Thyroid gland (tissue), 4 donors: Measurements from ENCODE around the gene PNLIPRP3. TPM values are rescaled to one million over a fixed set of nuclear protein-coding genes. Genes with fewer than 3 reads are reported as not detected.

ENCODE experiments used
- DNase-seq, 2 donors: peaks; one replicate each; pipeline ENCODE4 v3.0.0-alpha.2; 2019
- H3K27ac ChIP-seq, 3 donors: fragments of 200-600 bp; sonication (generic); 1 replicate in 2 of 3; 2 replicates in 1 of 3; pipeline ENCODE4 v1.5.1; 2016 to 2019; ENCODE audit warnings: mild to moderate bottlenecking in 1 of 3, moderate library complexity in 1 of 3
- H3K27me3 ChIP-seq: fragments of 200-600 bp; sonication (generic); one replicate; pipeline ENCODE4 v1.5.1; 2019
- H3K36me3 ChIP-seq, 2 donors: fragments of 200-600 bp; sonication (generic); one replicate each; pipeline ENCODE4 v1.5.1; 2016 to 2019
- H3K4me1 ChIP-seq, 2 donors: fragments of 200-600 bp; sonication (generic); one replicate each; pipeline ENCODE4 v1.5.1; 2017 to 2019
- H3K4me3 ChIP-seq, 3 donors: fragments of 200-600 bp; sonication (generic); replicated peaks in 1 of 3; 1 replicate in 2 of 3; 2 replicates in 1 of 3; pipeline ENCODE4 v1.5.1; 2016; ENCODE audit warnings: mild to moderate bottlenecking in 1 of 3
- H3K9me3 ChIP-seq: fragments of 200-600 bp; sonication (generic); one replicate; pipeline ENCODE4 v1.5.1; 2017
- POLR2A ChIP-seq, 2 donors: fragments of 450-650 bp; IDR thresholded peaks; one replicate each; pipeline ENCODE4 v1.6.1; 2017; ENCODE audit warnings: antibody characterized with exemption in 2 of 2, mild to moderate bottlenecking in 2 of 2, moderate library complexity in 1 of 2
- WGBS, 2 donors: methylation state at CpG; one replicate each; pipeline ENCODE4 v1.1.5; 2017; 5-methylcytosine and 5-hydroxymethylcytosine counted together
- intact Hi-C: fragments of 100-400 bp; cut with DNase I; formaldehyde crosslinking; loops from one replicate; pipeline ENCODE4 v1.15.1; 2023
- total RNA-seq, 4 donors: library from RNA; depleted of rRNA; stranded (reverse); fragments of >200 nt; gene quantifications; one replicate each; pipeline ENCODE4 v1.2.3, GENCODE V29; 2016
- TF ChIP-seq, protein P1 (sequence below), 6 experiments: fragments of 200-600 bp in 3 of 6; fragments of 450-650 bp in 3 of 6; sonication (generic) in 3 of 6; IDR thresholded peaks; one replicate each; pipeline ENCODE4 v1.5.1; 2016 to 2019; ENCODE audit warnings: antibody characterized with exemption in 6 of 6, mild to moderate bottlenecking in 2 of 6, inconsistent platforms in 1 of 6, moderate library complexity in 1 of 6

Gene PNLIPRP3
- total RNA-seq, 4 donors from 2014 or later = 0.11 to 0.46 (median 0.27) TPM; not detected in 1

DNA sequence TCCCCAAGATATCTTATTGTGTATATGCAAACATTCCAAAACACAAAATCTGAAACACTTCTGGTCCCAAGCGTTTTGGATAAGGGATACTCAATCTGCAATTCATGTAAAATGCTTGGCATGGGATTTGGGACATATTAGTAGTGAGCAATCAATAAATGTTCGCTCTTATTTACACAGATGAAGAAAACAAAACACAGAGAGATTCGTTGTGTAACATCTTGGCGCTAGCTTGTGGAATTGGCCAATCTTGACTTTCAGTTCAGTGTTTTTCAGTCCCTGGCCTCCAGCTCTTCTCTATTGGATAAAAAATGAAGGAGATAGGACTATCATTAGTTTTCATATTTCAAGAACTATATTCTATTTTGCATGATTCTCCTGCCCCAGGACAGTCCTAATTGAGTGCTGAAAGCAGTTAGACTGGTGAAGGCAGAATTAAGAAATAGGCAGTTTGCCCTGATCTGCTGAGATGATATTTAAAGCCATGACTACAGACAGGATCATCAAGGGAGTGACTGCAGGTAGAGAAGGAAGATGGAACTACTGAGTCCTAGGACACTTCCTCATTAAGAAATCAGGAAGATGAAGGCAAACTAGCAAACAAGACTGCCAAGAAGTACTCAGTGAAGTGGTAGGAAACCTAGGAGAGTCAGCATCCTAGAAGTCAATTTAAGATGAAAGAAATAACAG, 1.8 kb downstream of the PNLIPRP3 start:
- Histone ChIP-seq H3K4me3 (no peak overlapping the region), H3K27ac (no peak overlapping the region)

DNA sequence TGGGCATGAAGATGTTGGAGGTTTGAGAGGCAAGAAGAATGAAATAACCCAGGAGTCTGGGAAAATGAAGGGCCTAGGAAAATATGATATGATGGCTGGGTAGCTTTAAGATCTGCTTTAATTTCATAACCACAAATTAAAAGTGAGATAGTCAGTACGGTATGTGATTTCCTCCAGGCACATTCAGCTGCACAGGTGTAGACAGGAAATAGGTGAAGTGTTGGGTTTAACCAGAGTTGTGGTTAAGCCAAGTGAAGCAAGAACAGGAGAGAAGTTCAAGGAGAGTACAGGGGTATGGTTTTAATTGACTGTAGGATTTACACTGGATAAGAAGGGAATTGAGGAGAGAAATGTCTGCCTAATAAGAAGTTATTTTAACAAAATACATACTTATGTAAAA, 2.6 kb downstream of the PNLIPRP3 start:
- TF ChIP-seq, protein P1, sequence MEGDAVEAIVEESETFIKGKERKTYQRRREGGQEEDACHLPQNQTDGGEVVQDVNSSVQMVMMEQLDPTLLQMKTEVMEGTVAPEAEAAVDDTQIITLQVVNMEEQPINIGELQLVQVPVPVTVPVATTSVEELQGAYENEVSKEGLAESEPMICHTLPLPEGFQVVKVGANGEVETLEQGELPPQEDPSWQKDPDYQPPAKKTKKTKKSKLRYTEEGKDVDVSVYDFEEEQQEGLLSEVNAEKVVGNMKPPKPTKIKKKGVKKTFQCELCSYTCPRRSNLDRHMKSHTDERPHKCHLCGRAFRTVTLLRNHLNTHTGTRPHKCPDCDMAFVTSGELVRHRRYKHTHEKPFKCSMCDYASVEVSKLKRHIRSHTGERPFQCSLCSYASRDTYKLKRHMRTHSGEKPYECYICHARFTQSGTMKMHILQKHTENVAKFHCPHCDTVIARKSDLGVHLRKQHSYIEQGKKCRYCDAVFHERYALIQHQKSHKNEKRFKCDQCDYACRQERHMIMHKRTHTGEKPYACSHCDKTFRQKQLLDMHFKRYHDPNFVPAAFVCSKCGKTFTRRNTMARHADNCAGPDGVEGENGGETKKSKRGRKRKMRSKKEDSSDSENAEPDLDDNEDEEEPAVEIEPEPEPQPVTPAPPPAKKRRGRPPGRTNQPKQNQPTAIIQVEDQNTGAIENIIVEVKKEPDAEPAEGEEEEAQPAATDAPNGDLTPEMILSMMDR (IDR thresholded peaks at IDR 0.05) = no peak
- no peak for TF ChIP-seq POLR2A (IDR thresholded peaks at IDR 0.05)
- no peak overlapping the region for H3K27ac ChIP-seq
- no peaks in the 10 kb centered on the region for H3K36me3 ChIP-seq
- no peaks in the 10 kb centered on the region for H3K4me1 ChIP-seq
- H3K27me3 ChIP-seq = no peaks in the 10 kb centered on the region
- DNase-seq = no peak
- H3K9me3 ChIP-seq = no peaks in the 10 kb centered on the region
- H3K4me3 ChIP-seq = no peak overlapping the region
- WGBS, 2 donors = 80 to 88% methylated on average over 1 of the region's 1 CpG
- intact Hi-C loops = no loop called here

More for the DNA sequence above, 1.8 kb downstream of the PNLIPRP3 start:
- intact Hi-C loops = no loop called here
- no peak for DNase-seq
- no peaks in the 10 kb centered on the region for H3K4me1 ChIP-seq
- no peaks in the 10 kb centered on the region for H3K9me3 ChIP-seq
- no peaks in the 10 kb centered on the region for H3K27me3 ChIP-seq
- WGBS, 2 donors = 71 to 82% methylated on average over 4 of the region's 4 CpGs
- TF ChIP-seq POLR2A (IDR thresholded peaks at IDR 0.05) = no peak
- TF ChIP-seq, protein P1 (IDR thresholded peaks at IDR 0.05) = no peak
- H3K36me3 ChIP-seq = no peaks in the 10 kb centered on the region

- TF ChIP-seq, protein P1 (IDR thresholded peaks at IDR 0.05) = no peak
- no peak for TF ChIP-seq POLR2A (IDR thresholded peaks at IDR 0.05)
- no peak for DNase-seq
- intact Hi-C loops = no loop called here
- 66 to 67% methylated on average over 2 of the region's 2 CpGs for WGBS, 2 donors
- Histone ChIP-seq H3K27ac (no peak overlapping the region), H3K36me3 (no peaks in the 10 kb centered on the region), H3K9me3 (no peaks in the 10 kb centered on the region), H3K4me1 (no peaks in the 10 kb centered on the region), H3K27me3 (no peaks in the 10 kb centered on the region), H3K4me3 (no peak overlapping the region)
Observed at GRCh38 chr10:116431598-116431997, 4.0 kb downstream of the PNLIPRP3 start.

DNA sequence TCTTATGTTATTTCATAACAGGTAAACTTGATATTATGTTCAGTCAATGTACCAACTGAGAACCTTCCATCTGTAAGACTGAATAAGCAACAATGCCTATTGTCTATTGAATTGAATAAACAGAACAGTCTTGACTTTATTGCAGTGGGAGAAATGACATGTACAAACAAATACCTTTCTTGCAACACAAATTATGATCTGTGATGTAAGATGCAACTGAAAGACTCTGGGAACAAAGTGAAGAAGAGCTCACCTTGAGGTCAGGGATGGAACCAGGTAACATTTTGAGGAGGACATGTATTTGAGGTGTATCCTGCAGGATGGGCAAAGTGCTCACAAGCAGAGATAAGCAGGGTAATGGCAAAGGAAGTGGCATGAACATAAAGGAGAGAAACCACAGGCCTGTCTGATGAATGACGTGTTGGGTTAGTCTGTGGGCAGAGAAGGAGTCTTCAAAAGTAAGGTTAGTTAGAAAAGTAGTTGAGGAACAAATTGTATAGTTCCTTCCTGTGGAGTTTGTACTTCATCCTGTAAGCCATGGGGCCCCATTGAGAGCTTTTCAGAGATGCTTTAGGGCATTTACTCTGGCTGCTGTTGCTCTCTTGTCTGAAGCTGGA, 9.5 kb downstream of the PNLIPRP3 start:
- intact Hi-C loops = no loop called here
- 79 to 84% methylated on average over 1 of the region's 1 CpG for WGBS, 2 donors

More for the DNA sequence above, 9.5 kb downstream of the PNLIPRP3 start:
- Histone ChIP-seq H3K36me3 (no peaks in the 10 kb centered on the region), H3K9me3 (no peaks in the 10 kb centered on the region), H3K4me3 (no peak overlapping the region), H3K27ac (no peak overlapping the region), H3K4me1 (no peaks in the 10 kb centered on the region), H3K27me3 (no peaks in the 10 kb centered on the region)
- DNase-seq = no peak
- no peak for TF ChIP-seq POLR2A (IDR thresholded peaks at IDR 0.05)
- TF ChIP-seq, protein P1 (IDR thresholded peaks at IDR 0.05) = no peak
